OCI-LY7 (cell line): ENCODE measurements around the gene KIRREL3.

ENCODE experiments used
- EZH2phosphoT487 ChIP-seq: fragments of 200-600 bp; sonication (generic); IDR thresholded peaks from 2 replicates; pipeline ENCODE4 v1.6.1; 2018; ENCODE audit warnings: low read depth, borderline replicate concordance, mild to moderate bottlenecking, mixed run types, antibody characterized with exemption, low read length, moderate library complexity, mixed read lengths
- TF ChIP-seq, protein P1 (sequence below): fragments of 200-600 bp; sonication (generic); conservative IDR thresholded peaks from 2 replicates; pipeline ENCODE4 v1.5.1; 2014; ENCODE audit warnings: mild to moderate bottlenecking, antibody characterized with exemption, low read length, moderate library complexity, mixed read lengths

DNA sequence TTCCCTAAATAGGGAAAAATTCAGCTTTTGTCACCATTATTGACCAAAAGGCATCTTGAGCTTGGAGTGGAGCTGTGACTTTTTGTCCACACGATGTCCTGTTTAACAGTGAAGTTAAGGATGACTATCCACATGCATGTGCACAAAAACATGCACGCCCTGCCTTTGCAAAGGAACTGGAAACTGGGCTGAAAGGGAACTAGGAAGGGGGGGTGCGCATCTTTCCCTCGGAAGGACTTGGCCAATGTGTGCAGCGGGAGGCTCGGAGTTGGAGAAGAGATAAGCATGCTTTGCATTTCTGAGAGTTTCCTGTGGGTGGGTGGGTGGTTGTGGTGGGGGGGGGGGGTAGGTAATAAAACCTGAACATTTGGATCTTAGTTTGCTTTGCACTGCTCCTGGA is 411 bp upstream of the KIRREL3 start:
- TF ChIP-seq, protein P1, sequence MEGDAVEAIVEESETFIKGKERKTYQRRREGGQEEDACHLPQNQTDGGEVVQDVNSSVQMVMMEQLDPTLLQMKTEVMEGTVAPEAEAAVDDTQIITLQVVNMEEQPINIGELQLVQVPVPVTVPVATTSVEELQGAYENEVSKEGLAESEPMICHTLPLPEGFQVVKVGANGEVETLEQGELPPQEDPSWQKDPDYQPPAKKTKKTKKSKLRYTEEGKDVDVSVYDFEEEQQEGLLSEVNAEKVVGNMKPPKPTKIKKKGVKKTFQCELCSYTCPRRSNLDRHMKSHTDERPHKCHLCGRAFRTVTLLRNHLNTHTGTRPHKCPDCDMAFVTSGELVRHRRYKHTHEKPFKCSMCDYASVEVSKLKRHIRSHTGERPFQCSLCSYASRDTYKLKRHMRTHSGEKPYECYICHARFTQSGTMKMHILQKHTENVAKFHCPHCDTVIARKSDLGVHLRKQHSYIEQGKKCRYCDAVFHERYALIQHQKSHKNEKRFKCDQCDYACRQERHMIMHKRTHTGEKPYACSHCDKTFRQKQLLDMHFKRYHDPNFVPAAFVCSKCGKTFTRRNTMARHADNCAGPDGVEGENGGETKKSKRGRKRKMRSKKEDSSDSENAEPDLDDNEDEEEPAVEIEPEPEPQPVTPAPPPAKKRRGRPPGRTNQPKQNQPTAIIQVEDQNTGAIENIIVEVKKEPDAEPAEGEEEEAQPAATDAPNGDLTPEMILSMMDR, result no peak
- TF ChIP-seq EZH2phosphoT487, result no peak
